ENCODE data around the gene KLHL17.
A peak's percentile ranks its signal among the peaks of the same experiment; 100 is the strongest.

Gene KLHL17

DNA sequence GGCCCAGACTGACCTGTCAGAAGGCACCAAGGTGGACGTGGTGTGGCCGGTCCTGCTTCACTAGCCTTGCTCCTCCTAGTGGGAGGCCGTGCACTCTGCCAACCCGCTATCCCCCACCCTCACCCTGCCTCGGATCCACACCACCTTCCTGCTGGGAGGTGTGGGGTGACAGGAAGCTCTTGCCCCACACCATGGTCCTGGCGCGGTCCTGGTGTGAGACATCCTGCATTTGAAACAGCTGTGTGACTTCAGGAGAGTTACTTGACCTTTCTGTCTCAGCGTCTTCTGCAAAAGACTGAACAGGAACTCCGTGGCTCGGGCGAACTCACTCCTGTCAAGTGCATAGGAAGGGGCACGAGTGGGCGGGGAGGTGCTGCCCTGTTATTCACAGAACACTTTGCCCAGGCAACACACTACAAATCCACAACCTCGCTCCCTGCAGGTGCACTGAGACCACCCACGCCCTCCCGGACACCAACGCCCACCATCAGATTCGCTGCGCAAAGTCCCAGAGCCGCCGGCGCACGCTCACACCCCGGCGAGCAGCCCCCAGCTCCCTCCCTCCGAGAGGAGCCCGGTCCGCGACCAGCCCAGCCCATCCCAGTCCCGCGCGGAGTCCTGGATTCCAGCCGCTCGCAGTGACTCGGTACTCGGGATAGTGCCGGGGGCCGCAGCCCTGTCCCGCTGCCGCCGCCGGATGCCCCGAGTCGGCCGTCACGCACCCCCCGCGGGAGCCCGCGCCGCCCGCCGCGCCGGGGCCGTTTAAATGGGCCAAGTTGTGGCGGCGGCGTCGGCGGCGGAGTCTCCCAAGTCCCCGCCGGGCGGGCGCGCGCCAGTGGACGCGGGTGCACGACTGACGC is 37.0 kb upstream of the KLHL17 start, which contains the start of gene SAMD11:
TSS of gene SAMD11 (plus strand) at position 793 of the 860 bp plus-strand sequence. CDS start 509 bp downstream, outside the sequence.
- peak; percentile 31 for DNase-seq (ENCODE audit: low read depth)

- no peak for DNase-seq (ENCODE audit: low read depth)
Observed at GRCh38 chr1:923991-924655, 36.3 kb upstream of the KLHL17 start.

GRCh38 chr1:924656-925560 is 35.5 kb upstream of the KLHL17 start:
- no peak for DNase-seq (ENCODE audit: low read depth)

- DNase-seq (ENCODE audit: low read depth): no peak
Observed at GRCh38 chr1:925561-926421, 34.6 kb upstream of the KLHL17 start.

DNA sequence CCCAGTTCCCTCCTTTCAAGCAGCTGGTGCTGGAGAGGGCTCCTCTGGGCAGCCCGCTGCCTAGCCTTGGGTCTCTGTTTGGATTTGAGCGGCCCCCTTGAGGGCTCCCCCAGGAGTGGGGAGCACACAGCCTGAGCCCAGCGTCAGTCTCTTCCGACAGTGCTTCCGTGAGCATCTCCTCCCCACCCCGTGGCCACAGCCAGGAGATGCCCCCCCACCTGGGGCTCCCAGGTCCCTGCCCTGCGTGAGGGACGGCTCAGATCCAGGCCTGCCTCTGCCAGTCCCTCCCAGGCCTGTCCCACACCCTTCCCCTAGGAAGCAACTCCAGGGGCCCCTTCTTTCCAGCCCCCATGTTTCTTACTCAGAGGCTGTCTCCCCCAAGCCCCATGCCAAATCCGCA is 33.1 kb upstream of the KLHL17 start:
- no peak for DNase-seq (ENCODE audit: low read depth)

- DNase-seq (ENCODE audit: low read depth): no peak
Observed at GRCh38 chr1:927748-928147, 32.6 kb upstream of the KLHL17 start.

DNA sequence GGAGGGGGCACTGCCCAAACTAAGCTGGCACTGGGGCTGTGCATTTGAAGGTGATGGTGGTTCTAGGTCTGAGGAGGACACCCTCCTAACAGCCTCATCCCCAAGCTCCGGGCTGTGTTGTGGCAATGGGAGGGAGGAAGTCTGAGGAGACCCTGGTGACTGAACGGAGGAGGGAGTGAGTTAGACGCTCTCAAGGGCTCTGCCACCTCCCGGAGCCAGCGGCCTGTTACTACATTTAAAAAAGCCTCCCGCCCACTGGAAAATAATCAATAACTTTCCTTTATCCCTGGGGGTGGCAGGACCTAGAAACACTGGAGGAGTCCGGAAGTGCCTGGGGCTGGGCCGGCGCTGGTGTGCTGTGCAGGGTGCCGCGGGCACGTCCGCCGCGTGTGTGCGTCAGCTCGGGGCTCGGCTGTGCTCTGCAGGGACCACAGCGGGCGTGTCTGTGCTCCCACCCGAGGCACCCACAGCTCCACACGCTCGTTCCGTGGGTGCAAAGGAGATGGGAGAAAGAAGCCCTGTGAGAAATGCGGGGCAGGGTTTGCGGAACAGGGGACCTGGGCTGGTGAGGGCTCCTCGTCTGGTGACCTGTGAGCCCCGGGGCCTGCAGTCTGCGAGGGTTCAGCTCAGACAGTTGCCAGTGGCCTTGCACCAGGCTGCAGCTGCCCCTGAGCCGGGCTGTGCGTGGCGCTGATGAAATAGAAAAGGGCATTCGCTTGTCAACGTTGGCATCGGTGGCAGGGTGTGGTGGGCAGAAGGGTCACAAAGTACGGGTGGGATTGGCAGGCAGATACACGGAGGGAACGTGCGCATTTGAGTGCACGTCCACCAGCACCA is 31.3 kb upstream of the KLHL17 start:
- no peak for DNase-seq (ENCODE audit: low read depth)

- DNase-seq (ENCODE audit: low read depth): no peak
Observed at GRCh38 chr1:929712-930632, 30.4 kb upstream of the KLHL17 start.

DNA sequence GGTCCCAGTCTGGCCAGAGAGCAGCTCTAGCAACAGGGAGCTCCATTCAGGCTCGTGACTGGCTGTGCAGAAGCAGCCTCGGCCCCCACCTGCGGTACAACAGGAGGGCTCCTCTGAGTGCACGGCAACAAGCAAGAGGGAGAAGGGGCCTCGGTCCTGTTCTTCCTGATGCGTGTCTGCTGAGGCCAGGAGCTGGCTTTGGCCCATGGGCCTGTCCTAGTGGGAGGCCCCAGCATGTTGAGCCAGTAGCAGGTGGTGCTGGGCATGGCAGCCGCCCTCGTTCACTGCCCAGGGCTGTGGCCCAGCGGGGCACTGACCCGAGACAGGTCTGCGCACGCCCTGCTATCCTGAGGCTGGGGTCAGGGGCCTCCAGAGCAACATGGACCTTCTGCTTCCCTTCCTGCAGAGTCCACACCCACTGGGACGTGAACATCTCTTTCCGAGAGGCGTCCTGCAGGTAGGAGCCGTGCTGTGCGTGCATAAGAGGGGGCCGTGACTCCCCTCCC is 29.7 kb upstream of the KLHL17 start:
- no peak for DNase-seq (ENCODE audit: low read depth)

- DNase-seq (ENCODE audit: low read depth): no peak
Observed at GRCh38 chr1:931380-932172, 28.8 kb upstream of the KLHL17 start.

GRCh38 chr1:932173-932510 is 28.2 kb upstream of the KLHL17 start:
- DNase-seq (ENCODE audit: low read depth): no peak

DNA sequence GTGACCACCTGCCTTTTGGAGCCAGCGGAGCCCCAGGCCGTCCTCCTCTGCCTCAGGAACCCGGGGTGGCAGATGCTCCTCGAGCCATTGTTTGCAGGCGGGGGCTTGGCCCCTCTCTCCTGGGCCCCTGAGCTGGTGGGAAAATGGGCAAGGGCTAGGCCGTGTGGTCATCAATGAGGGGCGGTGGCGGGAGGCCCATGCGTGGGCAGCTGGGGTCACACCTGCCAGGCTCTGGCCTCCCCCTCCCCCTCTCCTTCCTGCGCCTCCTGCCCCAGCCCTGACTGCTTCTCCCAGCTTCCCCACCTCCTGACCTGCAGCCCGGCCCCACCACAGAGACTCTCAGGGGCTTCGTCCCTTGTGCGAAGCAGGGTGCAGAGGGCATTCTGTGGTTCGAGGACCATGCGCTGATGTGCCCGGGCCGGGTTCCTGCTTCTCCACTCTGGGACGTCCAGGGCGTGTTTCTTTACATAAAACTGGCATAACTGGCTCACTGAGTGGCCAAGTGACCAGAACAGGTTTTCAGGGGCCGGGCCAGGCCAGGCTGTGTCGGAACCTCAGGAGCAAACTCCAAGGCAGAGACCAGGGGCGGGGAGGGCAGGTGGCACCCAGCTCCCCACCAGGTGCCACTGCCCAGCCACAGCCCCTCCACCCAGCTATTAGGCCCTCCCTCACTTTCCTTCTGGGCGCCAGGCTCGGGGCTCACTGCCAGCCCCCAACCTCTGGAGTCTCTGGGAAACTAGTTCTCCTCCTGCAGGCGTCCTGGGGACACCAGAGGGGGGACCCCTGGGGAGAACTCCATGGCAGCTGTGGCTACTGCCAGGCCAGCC is 27.4 kb upstream of the KLHL17 start:
- no peak for DNase-seq (ENCODE audit: low read depth)

- no peak for DNase-seq (ENCODE audit: low read depth)
Observed at GRCh38 chr1:933603-933940, 26.8 kb upstream of the KLHL17 start.

DNA sequence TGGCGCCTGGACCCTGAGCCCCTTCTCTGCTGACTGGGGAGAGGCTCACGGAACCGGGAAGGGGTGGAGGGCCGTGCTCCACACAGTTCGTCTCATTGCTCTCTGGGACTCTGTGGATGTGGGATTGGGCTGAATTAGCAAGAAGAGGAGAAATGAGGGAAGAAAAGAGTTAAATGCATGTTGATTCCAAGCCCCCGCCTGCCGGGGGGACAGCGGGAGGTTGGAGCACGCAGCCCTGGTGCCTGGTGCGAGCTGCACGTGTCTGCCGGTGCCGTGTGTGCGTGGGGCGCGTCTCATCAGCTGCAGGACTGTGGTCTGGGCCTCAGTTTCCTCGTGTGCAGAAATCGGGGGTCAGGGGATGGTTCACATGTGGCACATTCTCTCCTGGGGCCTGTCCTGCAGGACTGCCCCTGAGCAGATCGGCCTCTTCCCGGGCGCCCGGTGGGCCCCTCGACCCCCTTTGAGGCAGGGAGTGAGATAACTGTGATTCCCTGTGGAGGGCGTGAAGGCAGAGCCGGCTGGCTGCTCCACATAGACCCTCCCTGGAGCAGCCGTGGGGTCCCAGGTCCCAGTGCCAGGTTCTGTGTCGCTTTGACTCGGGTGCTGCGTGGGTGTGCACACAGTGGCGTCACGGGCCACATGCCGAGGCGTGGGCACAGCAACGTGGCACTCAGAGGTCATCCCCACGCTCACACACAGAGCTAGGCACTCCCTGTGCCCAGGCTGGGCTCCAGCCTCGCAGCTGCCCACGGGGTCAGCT is 25.2 kb upstream of the KLHL17 start:
- DNase-seq (ENCODE audit: low read depth): no peak

GRCh38 chr1:935751-936231 is 24.6 kb upstream of the KLHL17 start:
- no peak for DNase-seq (ENCODE audit: low read depth)

GRCh38 chr1:936348-937264 is 23.8 kb upstream of the KLHL17 start:
- no peak for DNase-seq (ENCODE audit: low read depth)
